ENCODE data around the gene EGFL7.

The EGFL7 gene

DNA sequence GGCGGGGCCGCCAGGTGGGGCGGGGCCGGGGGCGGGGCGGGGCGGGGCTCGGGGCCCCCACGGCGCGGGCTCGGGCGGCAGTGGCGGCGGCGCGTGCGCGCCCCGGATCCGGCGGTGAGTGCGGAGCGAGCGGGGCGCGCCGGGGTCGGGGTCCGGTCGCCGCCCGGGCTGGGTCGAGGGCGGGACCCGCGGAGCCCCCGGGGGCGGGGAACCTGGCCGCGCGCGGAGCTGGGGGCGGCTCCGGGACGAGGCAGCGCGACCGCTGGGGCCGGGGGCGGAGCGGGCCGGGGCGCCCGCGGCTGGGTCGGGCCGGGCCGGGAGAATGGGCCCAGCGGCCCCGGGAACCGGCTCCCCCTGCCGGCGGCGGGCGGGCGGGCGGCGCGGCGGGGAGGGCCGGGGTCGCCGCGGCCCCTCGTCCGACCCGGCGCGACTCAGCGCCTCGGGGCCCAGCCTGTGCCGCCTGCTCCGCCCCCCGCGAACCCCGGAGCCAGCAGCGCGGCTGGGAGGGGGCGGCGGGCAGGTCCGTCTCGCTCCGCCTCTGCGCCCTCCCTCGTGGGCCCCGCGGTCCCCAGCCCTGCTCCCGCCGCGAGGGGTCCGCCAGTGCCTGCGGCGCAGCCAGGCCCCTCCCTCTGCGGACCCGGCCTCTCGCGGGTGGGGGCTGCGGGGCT, 3.1 kb downstream of the EGFL7 start:
- H3K23ac ChIP-seq (ENCODE audit: low read length in 2 of 2) = no peak overlapping the region
- H2BK5ac ChIP-seq (ENCODE audit: low read depth, low read length, poor library complexity, severe bottlenecking) = no peak overlapping the region
- no peak overlapping the region for H2AK5ac ChIP-seq (ENCODE audit: low read length, severe bottlenecking)
- H3K27me3 ChIP-seq (ENCODE audit: control insufficient read depth in 1 of 2, insufficient read depth in 1 of 2, low read length in 2 of 2) = peaks cover 0 to 66% of the 10 kb centered on the region in 2 experiments
- no peaks in the 10 kb centered on the region for H3K9me3 ChIP-seq (ENCODE audit: control insufficient read depth, low read length)
- H4K91ac ChIP-seq (ENCODE audit: low read length) = peak overlapping the region; percentile 55
- peaks cover 18% of the 10 kb centered on the region for H3K79me1 ChIP-seq (replicated peaks; ENCODE audit: low read length, poor library complexity, severe bottlenecking)
- H3K4me3 ChIP-seq (ENCODE audit: insufficient read depth in 1 of 2, low read depth in 1 of 2, low read length in 2 of 2) = peak overlapping the region in 1 of 2 experiments; percentile 75
- H3K9ac ChIP-seq (ENCODE audit: low read length) = no peak overlapping the region
- H3K4me2 ChIP-seq (ENCODE audit: low read length, poor library complexity, severe bottlenecking) = peak overlapping the region; percentile 71
- peak overlapping the region; percentile 65 for H2BK120ac ChIP-seq (ENCODE audit: low read depth, low read length)
- peak overlapping the region in 1 of 2 experiments; percentile 64 for H3K14ac ChIP-seq (ENCODE audit: low read length in 2 of 2)
- H2AFZ ChIP-seq (ENCODE audit: low read depth, low read length) = no peak overlapping the region
- H2BK15ac ChIP-seq (ENCODE audit: low read depth, poor library complexity, severe bottlenecking) = no peak overlapping the region
- DNase-seq = no peak
- H2BK12ac ChIP-seq (ENCODE audit: low read length in 2 of 2) = no peak overlapping the region
- peaks cover 0 to 20% of the 10 kb centered on the region in 2 experiments for H3K36me3 ChIP-seq (ENCODE audit: control insufficient read depth in 1 of 2, insufficient read depth in 2 of 2, low read depth in 1 of 2, low read length in 2 of 2)
- peak overlapping the region; percentile 20 for H4K8ac ChIP-seq (ENCODE audit: low read length)
- no peak overlapping the region for H3K4ac ChIP-seq (ENCODE audit: low read depth in 1 of 2, low read length in 2 of 2)
- H3K18ac ChIP-seq (ENCODE audit: low read depth in 1 of 2, low read length in 2 of 2) = no peak overlapping the region
- H3K27ac ChIP-seq (ENCODE audit: low read length, poor library complexity, severe bottlenecking) = no peak overlapping the region
- peaks cover 63% of the 10 kb centered on the region for H3K4me1 ChIP-seq (ENCODE audit: control insufficient read depth, insufficient read depth, low read depth, low read length)
- 2% methylated on average over 22 of the region's 109 CpGs for WGBS

GRCh38 chr9:136666372-136667213, 3.9 kb downstream of the EGFL7 start:
- peaks cover 70% of the 10 kb centered on the region for H3K4me1 ChIP-seq (ENCODE audit: control insufficient read depth, insufficient read depth, low read depth, low read length)
- peak overlapping the region in 1 of 2 experiments; percentile 75 for H3K4me3 ChIP-seq (ENCODE audit: insufficient read depth in 1 of 2, low read depth in 1 of 2, low read length in 2 of 2)
- peaks cover 18% of the 10 kb centered on the region for H3K79me1 ChIP-seq (replicated peaks; ENCODE audit: low read length, poor library complexity, severe bottlenecking)
- H3K9me3 ChIP-seq (ENCODE audit: control insufficient read depth, low read length) = no peaks in the 10 kb centered on the region
- peak overlapping the region; percentile 65 for H3K27ac ChIP-seq (ENCODE audit: low read length, poor library complexity, severe bottlenecking)
- H4K8ac ChIP-seq (ENCODE audit: low read length) = peak overlapping the region; percentile 20
- no peak overlapping the region for H3K18ac ChIP-seq (ENCODE audit: low read depth in 1 of 2, low read length in 2 of 2)
- 46% methylated on average over 26 of the region's 35 CpGs for WGBS
- H2BK5ac ChIP-seq (ENCODE audit: low read depth, low read length, poor library complexity, severe bottlenecking) = peak overlapping the region; percentile 20
- H3K27me3 ChIP-seq (ENCODE audit: control insufficient read depth in 1 of 2, insufficient read depth in 1 of 2, low read length in 2 of 2) = peaks cover 0 to 70% of the 10 kb centered on the region in 2 experiments
- H4K91ac ChIP-seq (ENCODE audit: low read length) = peak overlapping the region; percentile 23
- H2BK120ac ChIP-seq (ENCODE audit: low read depth, low read length) = peak overlapping the region; percentile 65
- H2AK5ac ChIP-seq (ENCODE audit: low read length, severe bottlenecking) = peak overlapping the region; percentile 27
- no peak overlapping the region for H3K9ac ChIP-seq (ENCODE audit: low read length)
- H2AFZ ChIP-seq (ENCODE audit: low read depth, low read length) = no peak overlapping the region
- H3K23ac ChIP-seq (ENCODE audit: low read length in 2 of 2) = no peak overlapping the region
- H3K4me2 ChIP-seq (ENCODE audit: low read length, poor library complexity, severe bottlenecking) = peak overlapping the region; percentile 71
- peak overlapping the region in 1 of 2 experiments; percentile 21 for H2BK12ac ChIP-seq (ENCODE audit: low read length in 2 of 2)
- no peak for DNase-seq
- H3K14ac ChIP-seq (ENCODE audit: low read length in 2 of 2) = no peak overlapping the region
- no peak overlapping the region for H2BK15ac ChIP-seq (ENCODE audit: low read depth, poor library complexity, severe bottlenecking)
- H3K36me3 ChIP-seq (ENCODE audit: control insufficient read depth in 1 of 2, insufficient read depth in 2 of 2, low read depth in 1 of 2, low read length in 2 of 2) = peaks cover 0 to 26% of the 10 kb centered on the region in 2 experiments
- H3K4ac ChIP-seq (ENCODE audit: low read depth in 1 of 2, low read length in 2 of 2) = no peak overlapping the region

GRCh38 chr9:136667214-136667939, 4.7 kb downstream of the EGFL7 start:
- Histone ChIP-seq H2BK120ac (ENCODE audit: low read depth, low read length) (no peak overlapping the region), H2BK5ac (ENCODE audit: low read depth, low read length, poor library complexity, severe bottlenecking) (peak overlapping the region; percentile 79), H3K36me3 (ENCODE audit: control insufficient read depth in 1 of 2, insufficient read depth in 2 of 2, low read depth in 1 of 2, low read length in 2 of 2) (peaks cover 0 to 33% of the 10 kb centered on the region in 2 experiments), H3K23ac (ENCODE audit: low read length in 2 of 2) (no peak overlapping the region), H3K27me3 (ENCODE audit: control insufficient read depth in 1 of 2, insufficient read depth in 1 of 2, low read length in 2 of 2) (peaks cover 0 to 66% of the 10 kb centered on the region in 2 experiments), H3K14ac (ENCODE audit: low read length in 2 of 2) (no peak overlapping the region), H3K9ac (ENCODE audit: low read length) (no peak overlapping the region), H2AFZ (ENCODE audit: low read depth, low read length) (no peak overlapping the region), H3K9me3 (ENCODE audit: control insufficient read depth, low read length) (no peaks in the 10 kb centered on the region), H3K4me3 (ENCODE audit: insufficient read depth in 1 of 2, low read depth in 1 of 2, low read length in 2 of 2) (no peak overlapping the region), H3K27ac (ENCODE audit: low read length, poor library complexity, severe bottlenecking) (peak overlapping the region; percentile 65), H2BK12ac (ENCODE audit: low read length in 2 of 2) (no peak overlapping the region), H4K8ac (ENCODE audit: low read length) (no peak overlapping the region), H4K91ac (ENCODE audit: low read length) (no peak overlapping the region), H3K4me1 (ENCODE audit: control insufficient read depth, insufficient read depth, low read depth, low read length) (peaks cover 75% of the 10 kb centered on the region), H3K4ac (ENCODE audit: low read depth in 1 of 2, low read length in 2 of 2) (no peak overlapping the region), H3K79me1 (replicated peaks; ENCODE audit: low read length, poor library complexity, severe bottlenecking) (peaks cover 18% of the 10 kb centered on the region), H2AK5ac (ENCODE audit: low read length, severe bottlenecking) (no peak overlapping the region), H3K4me2 (ENCODE audit: low read length, poor library complexity, severe bottlenecking) (peak overlapping the region; percentile 71), H2BK15ac (ENCODE audit: low read depth, poor library complexity, severe bottlenecking) (no peak overlapping the region), H3K18ac (ENCODE audit: low read depth in 1 of 2, low read length in 2 of 2) (no peak overlapping the region)
- WGBS = 81% methylated on average over 20 of the region's 21 CpGs
- no peak for DNase-seq

Measured in mesenchymal stem cell (in vitro differentiated cells and primary cell).